ENCODE data around the gene DZIP3. TPM values are rescaled to one million over a fixed set of nuclear protein-coding genes. Genes with fewer than 3 reads are reported as not detected.

DZIP3 gene
- total RNA-seq, 1 experiment from 2014 or later: 20.9 TPM

DNA sequence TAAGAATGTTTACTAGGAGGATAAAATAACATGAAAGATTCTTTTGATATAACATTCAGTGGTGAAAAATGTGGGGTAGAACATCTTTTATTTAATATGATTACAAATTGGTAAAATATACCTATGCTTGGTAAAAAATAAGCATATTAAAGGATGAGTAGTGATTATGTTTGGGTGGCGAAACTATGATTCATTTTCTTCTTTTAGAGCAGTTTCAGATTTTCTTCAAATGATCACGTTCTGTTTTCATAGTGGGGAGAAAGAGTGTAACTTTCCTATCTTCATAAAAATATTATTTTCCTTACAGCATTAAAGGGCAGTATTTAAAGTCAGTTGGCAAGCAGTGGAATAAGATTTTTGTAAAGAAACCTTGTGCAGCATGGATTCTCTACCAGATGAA lies 15.5 kb downstream of the DZIP3 start:
- Mint-ChIP-seq H3K4me1 (ENCODE audit: low read depth, unreplicated experiment) (peaks cover 12% of the 10 kb centered on the region), H3K27ac (ENCODE audit: unreplicated experiment) (no peak overlapping the region), H3K36me3 (ENCODE audit: insufficient read depth, unreplicated experiment) (peaks cover 6% of the 10 kb centered on the region), H3K4me3 (ENCODE audit: unreplicated experiment) (no peak overlapping the region), H3K9me3 (ENCODE audit: unreplicated experiment) (no peaks in the 10 kb centered on the region), H3K27me3 (ENCODE audit: insufficient read depth, unreplicated experiment) (no peaks in the 10 kb centered on the region)
- Histone ChIP-seq H3K9me3 (no peaks in the 10 kb centered on the region), H3K4me1 (peaks cover 20% of the 10 kb centered on the region), H3K27me3 (replicated peaks; ENCODE audit: control insufficient read depth, insufficient read depth, low read length) (no peaks in the 10 kb centered on the region), H3K36me3 (ENCODE audit: control insufficient read depth, insufficient read depth, low read length) (no peaks in the 10 kb centered on the region), H3K4me3 (ENCODE audit: low read depth, low read length) (no peak overlapping the region)
- DNase-seq: no peak
- intact Hi-C loops (cut with micrococcal nuclease; ENCODE audit: unreplicated experiment): no loop called here
- ChIA-PET CTCF (no interaction called here), POLR2A (no interaction called here)
- TF ChIP-seq, protein P1, sequence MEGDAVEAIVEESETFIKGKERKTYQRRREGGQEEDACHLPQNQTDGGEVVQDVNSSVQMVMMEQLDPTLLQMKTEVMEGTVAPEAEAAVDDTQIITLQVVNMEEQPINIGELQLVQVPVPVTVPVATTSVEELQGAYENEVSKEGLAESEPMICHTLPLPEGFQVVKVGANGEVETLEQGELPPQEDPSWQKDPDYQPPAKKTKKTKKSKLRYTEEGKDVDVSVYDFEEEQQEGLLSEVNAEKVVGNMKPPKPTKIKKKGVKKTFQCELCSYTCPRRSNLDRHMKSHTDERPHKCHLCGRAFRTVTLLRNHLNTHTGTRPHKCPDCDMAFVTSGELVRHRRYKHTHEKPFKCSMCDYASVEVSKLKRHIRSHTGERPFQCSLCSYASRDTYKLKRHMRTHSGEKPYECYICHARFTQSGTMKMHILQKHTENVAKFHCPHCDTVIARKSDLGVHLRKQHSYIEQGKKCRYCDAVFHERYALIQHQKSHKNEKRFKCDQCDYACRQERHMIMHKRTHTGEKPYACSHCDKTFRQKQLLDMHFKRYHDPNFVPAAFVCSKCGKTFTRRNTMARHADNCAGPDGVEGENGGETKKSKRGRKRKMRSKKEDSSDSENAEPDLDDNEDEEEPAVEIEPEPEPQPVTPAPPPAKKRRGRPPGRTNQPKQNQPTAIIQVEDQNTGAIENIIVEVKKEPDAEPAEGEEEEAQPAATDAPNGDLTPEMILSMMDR (IDR thresholded peaks at IDR 0.05; ENCODE audit: insufficient read depth in 1 of 2, low read depth in 1 of 2, low read length in 1 of 2, severe bottlenecking in 1 of 2, unreplicated experiment in 1 of 2): no peak
- no TSS peak for BruUV-seq (replicated peaks)

DNA sequence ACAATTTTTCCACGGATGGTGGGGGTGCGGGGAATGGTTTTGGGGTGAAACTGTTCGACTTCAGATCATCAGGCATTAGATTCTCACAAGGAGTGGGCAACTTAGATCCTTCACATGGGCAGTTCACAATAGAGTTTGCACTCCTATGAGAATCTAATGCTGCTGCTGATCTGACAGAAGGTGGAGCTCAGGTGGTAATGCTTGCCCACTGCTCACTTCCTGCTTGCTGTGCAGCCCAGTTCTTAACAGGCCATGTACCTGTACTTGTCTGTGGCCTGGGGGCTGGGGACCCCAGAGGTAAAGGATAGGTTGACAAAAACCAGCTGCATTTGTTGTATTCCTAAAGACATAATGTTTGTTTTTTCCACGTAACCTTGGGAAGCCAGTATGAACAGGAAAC lies 16.0 kb downstream of the DZIP3 start:
- peaks cover 6% of the 10 kb centered on the region for H3K36me3 Mint-ChIP-seq (ENCODE audit: insufficient read depth, unreplicated experiment)
- H3K27ac Mint-ChIP-seq (ENCODE audit: unreplicated experiment): no peak overlapping the region
- H3K4me1 Mint-ChIP-seq (ENCODE audit: low read depth, unreplicated experiment): peaks cover 12% of the 10 kb centered on the region

DNA sequence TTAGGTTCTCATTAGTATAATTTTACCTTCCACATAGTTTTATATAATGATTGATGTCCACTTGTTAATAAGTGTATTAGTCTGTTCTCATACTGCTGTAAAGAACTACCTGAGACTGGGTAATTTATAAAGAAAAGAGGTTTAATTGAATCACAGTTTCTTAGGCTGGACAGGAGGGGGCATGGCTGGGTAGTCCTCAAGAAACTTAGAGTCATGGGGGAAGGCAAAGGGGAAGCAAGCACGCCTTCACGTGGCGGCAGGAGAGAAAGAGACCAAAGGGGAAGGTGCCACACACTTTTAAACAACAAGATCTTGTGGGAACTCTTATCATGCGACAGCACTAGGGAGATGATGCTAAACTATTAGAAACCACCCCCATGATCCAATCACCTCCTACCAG lies 19.2 kb downstream of the DZIP3 start:
- Mint-ChIP-seq H3K9me3 (ENCODE audit: unreplicated experiment) (no peaks in the 10 kb centered on the region), H3K27ac (ENCODE audit: unreplicated experiment) (no peak overlapping the region), H3K4me1 (ENCODE audit: low read depth, unreplicated experiment) (peaks cover under 1% of the 10 kb centered on the region), H3K4me3 (ENCODE audit: unreplicated experiment) (no peak overlapping the region), H3K36me3 (ENCODE audit: insufficient read depth, unreplicated experiment) (peaks cover 6% of the 10 kb centered on the region), H3K27me3 (ENCODE audit: insufficient read depth, unreplicated experiment) (no peaks in the 10 kb centered on the region)
- no peak for DNase-seq
- Histone ChIP-seq H3K9me3 (no peaks in the 10 kb centered on the region), H3K36me3 (ENCODE audit: control insufficient read depth, insufficient read depth, low read length) (no peaks in the 10 kb centered on the region), H3K4me3 (ENCODE audit: low read depth, low read length) (no peak overlapping the region), H3K27me3 (replicated peaks; ENCODE audit: control insufficient read depth, insufficient read depth, low read length) (no peaks in the 10 kb centered on the region), H3K4me1 (peaks cover 3% of the 10 kb centered on the region)
- intact Hi-C loops (cut with micrococcal nuclease; ENCODE audit: unreplicated experiment): no loop called here
- TF ChIP-seq, protein P1 (IDR thresholded peaks at IDR 0.05; ENCODE audit: insufficient read depth in 1 of 2, low read depth in 1 of 2, low read length in 1 of 2, severe bottlenecking in 1 of 2, unreplicated experiment in 1 of 2): no peak
- BruUV-seq (replicated peaks): no TSS peak
- ChIA-PET CTCF (no interaction called here), POLR2A (no interaction called here)

More for the DNA sequence above, 16.0 kb downstream of the DZIP3 start:
- Histone ChIP-seq H3K9me3 (no peaks in the 10 kb centered on the region), H3K4me1 (peaks cover 20% of the 10 kb centered on the region), H3K4me3 (ENCODE audit: low read depth, low read length) (no peak overlapping the region), H3K27me3 (replicated peaks; ENCODE audit: control insufficient read depth, insufficient read depth, low read length) (no peaks in the 10 kb centered on the region), H3K36me3 (ENCODE audit: control insufficient read depth, insufficient read depth, low read length) (no peaks in the 10 kb centered on the region)
- TF ChIP-seq, protein P1 (IDR thresholded peaks at IDR 0.05; ENCODE audit: insufficient read depth in 1 of 2, low read depth in 1 of 2, low read length in 1 of 2, severe bottlenecking in 1 of 2, unreplicated experiment in 1 of 2): no peak
- no peaks in the 10 kb centered on the region for H3K27me3 Mint-ChIP-seq (ENCODE audit: insufficient read depth, unreplicated experiment)
- no peak overlapping the region for H3K4me3 Mint-ChIP-seq (ENCODE audit: unreplicated experiment)
- POLR2A ChIA-PET: no interaction called here
- CTCF ChIA-PET: no interaction called here
- DNase-seq: no peak
- H3K9me3 Mint-ChIP-seq (ENCODE audit: unreplicated experiment): no peaks in the 10 kb centered on the region
- BruUV-seq (replicated peaks): no TSS peak
- intact Hi-C loops (cut with micrococcal nuclease; ENCODE audit: unreplicated experiment): no loop called here
